Measurements from ENCODE around the gene SNW1.

SNW1 gene

DNA sequence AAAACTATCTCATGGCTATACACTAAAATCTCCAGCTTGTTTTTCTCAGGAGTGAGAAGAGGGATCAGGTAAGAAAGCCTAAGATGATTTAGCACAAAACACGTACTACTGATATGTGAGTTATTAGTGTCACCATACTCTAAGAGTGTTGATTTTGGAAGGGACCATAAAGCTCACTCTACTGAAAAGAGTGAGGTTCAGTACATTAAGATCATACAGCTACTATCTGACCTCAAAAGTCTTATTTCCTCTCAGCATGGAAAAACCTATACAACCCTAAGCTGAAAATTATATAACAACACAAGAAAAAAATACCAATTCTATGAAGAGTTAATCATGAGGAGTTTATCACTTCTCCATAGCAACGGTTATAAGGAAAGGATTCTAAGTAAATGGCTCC lies 19.5 kb downstream of the SNW1 start:
- TF ChIP-seq FOXP2 (optimal IDR thresholded peaks at IDR 0.05; ENCODE audit: borderline replicate concordance, extremely low read depth, extremely low read length, insufficient read depth) = no peak
- no peak for TF ChIP-seq REST (IDR thresholded peaks at IDR 0.05; ENCODE audit: insufficient read depth in 1 of 2, low read depth in 2 of 2, low read length in 2 of 2)
- no peak for TF ChIP-seq POLR2AphosphoS5 (IDR thresholded peaks at IDR 0.05; ENCODE audit: low read depth, low read length)
- TF ChIP-seq SIN3A (IDR thresholded peaks at IDR 0.05; ENCODE audit: borderline replicate concordance, insufficient read depth, low read length) = no peak
- TF ChIP-seq TAF1 (IDR thresholded peaks at IDR 0.05; ENCODE audit: borderline replicate concordance, insufficient read depth, low read length) = no peak

DNA sequence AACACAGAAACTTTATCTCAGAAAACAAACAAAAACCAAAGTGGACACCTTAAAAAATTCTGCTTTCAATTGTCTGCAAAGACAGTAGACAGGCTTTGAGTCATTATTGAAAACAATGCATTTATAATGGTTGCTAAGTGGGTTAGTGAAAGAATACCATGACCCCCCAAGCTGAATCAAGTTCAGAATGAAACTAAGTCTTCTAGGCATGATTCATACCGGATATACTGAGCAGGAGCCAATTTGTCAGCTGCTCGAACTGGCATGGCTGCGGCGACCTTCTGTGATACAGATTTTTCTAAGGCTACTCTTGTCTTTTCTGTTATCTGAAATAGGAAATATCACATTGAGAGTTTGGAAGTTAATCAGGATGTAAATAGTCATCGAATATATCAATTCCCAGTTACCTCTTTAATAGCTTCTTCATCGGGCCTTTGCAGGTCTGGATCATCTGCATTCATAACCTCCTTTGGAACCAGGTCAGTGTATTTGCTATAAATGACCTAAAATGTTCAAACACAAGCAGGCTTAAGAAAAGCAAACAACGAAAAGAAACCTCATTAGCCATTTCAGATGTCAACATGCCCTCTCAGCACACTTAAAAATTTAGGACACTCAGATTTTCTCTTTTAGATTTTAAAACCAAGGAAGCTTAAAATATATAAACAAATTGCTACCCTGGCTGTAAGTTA lies 22.3 kb downstream of the SNW1 start:
- TF ChIP-seq POLR2AphosphoS5 (IDR thresholded peaks at IDR 0.05; ENCODE audit: low read depth, low read length) = no peak
- TF ChIP-seq FOXP2 (optimal IDR thresholded peaks at IDR 0.05; ENCODE audit: borderline replicate concordance, extremely low read depth, extremely low read length, insufficient read depth) = no peak
- no peak for TF ChIP-seq SIN3A (IDR thresholded peaks at IDR 0.05; ENCODE audit: borderline replicate concordance, insufficient read depth, low read length)
- no peak for TF ChIP-seq REST (IDR thresholded peaks at IDR 0.05; ENCODE audit: insufficient read depth in 1 of 2, low read depth in 2 of 2, low read length in 2 of 2)
- no peak for TF ChIP-seq TAF1 (IDR thresholded peaks at IDR 0.05; ENCODE audit: borderline replicate concordance, insufficient read depth, low read length)

DNA sequence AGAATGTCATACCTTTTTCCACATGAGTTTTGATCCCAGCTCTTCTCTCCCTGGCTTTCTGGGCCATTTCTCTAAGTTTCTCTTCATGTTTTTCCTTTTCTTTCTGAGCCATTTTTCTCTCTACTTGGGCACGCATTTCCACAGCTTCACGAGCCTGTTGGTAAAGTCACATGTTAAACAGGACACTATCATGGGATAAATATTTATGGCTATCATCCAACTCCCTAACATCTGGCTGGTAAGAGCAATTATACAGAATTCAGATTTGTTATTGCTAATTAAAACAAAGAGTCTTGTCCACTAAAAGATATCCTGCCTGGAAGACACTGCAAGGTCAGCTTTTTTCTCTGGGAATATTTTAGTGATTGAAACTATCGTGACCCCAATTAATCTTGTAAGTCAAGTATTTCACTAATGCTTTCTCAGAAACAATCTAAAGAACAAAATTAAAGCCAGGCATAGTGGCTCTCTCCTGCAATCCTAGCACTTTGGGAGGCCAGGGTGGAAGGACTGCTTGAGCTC lies 29.9 kb downstream of the SNW1 start:
- TF ChIP-seq REST (IDR thresholded peaks at IDR 0.05; ENCODE audit: insufficient read depth in 1 of 2, low read depth in 2 of 2, low read length in 2 of 2) = no peak
- no peak for TF ChIP-seq FOXP2 (optimal IDR thresholded peaks at IDR 0.05; ENCODE audit: borderline replicate concordance, extremely low read depth, extremely low read length, insufficient read depth)

- no peak for TF ChIP-seq REST (IDR thresholded peaks at IDR 0.05; ENCODE audit: insufficient read depth in 1 of 2, low read depth in 2 of 2, low read length in 2 of 2)
- no peak for TF ChIP-seq TAF1 (IDR thresholded peaks at IDR 0.05; ENCODE audit: borderline replicate concordance, insufficient read depth, low read length)
- no peak for TF ChIP-seq POLR2AphosphoS5 (IDR thresholded peaks at IDR 0.05; ENCODE audit: low read depth, low read length)
- TF ChIP-seq SIN3A (IDR thresholded peaks at IDR 0.05; ENCODE audit: borderline replicate concordance, insufficient read depth, low read length) = no peak
- no peak for TF ChIP-seq FOXP2 (optimal IDR thresholded peaks at IDR 0.05; ENCODE audit: borderline replicate concordance, extremely low read depth, extremely low read length, insufficient read depth)
Observed at GRCh38 chr14:77722301-77722700, 38.7 kb downstream of the SNW1 start.
